ENCODE results near the gene FHAD1. TPM values are rescaled to one million over a fixed set of nuclear protein-coding genes. Genes with fewer than 3 reads are reported as not detected.
"Not testable (repeated sequence)": the region's sequence is repeated elsewhere in the genome, so short reads cannot be mapped to it uniquely, and the experiment has no call there.

The FHAD1 gene
- total RNA-seq, 4 donors from 2014 or later = 1.6 TPM; not detected in 3

DNA sequence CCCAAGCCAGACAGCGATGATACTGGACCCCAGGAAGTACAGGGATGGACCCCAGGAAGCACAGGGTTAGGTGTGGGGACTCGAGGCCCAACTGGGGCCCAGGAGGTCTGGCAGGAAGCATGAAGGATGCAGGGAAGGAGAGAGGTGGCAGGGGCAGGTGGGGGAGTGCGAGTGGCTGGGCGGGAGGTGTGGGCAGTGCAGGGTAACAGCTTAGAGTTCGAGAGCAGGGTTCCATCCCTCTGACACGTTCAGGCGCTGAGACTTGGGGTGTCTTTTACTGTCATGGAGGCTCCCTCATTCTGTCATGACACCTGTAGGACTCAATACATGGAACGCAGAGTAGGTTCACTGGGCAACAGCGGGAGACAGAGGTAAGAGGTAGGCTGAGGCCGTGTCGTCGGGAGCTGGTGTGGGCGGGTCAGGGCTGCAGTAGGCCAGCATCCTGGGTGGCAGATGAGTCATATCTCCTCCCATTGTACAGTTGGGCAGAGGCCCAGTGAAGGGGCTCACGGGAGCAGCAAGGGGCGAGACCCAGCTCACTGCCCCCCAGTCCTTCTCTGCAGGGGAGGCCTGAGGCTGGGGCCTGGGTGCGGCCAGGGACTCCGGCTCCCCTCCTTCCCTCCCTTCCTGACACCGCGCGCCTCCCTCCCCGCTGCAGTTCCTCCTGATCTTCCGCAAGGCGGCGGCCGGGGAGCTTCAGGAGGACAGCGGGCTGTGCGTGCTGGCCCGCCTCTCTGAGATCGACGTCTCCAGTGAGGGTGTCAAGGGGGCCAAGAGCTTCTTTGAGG is 179.7 kb downstream of the FHAD1 start:
- DNase-seq (ENCODE audit: low spot score in 2 of 2) = no peak
- H3K27me3 ChIP-seq = no peaks in the 10 kb centered on the region
- H3K36me3 ChIP-seq = peaks cover 43% of the 10 kb centered on the region
- no peak overlapping the region for H3K27ac ChIP-seq
- H3K4me1 ChIP-seq = peaks cover 30% of the 10 kb centered on the region
- 88% methylated on average over 28 of the region's 30 CpGs for WGBS
- TF ChIP-seq POLR2AphosphoS5 (IDR thresholded peaks at IDR 0.05) (no peak), EP300 (IDR thresholded peaks at IDR 0.05) (no peak), POLR2A (IDR thresholded peaks at IDR 0.05) (no peak)
- TF ChIP-seq, protein P1, sequence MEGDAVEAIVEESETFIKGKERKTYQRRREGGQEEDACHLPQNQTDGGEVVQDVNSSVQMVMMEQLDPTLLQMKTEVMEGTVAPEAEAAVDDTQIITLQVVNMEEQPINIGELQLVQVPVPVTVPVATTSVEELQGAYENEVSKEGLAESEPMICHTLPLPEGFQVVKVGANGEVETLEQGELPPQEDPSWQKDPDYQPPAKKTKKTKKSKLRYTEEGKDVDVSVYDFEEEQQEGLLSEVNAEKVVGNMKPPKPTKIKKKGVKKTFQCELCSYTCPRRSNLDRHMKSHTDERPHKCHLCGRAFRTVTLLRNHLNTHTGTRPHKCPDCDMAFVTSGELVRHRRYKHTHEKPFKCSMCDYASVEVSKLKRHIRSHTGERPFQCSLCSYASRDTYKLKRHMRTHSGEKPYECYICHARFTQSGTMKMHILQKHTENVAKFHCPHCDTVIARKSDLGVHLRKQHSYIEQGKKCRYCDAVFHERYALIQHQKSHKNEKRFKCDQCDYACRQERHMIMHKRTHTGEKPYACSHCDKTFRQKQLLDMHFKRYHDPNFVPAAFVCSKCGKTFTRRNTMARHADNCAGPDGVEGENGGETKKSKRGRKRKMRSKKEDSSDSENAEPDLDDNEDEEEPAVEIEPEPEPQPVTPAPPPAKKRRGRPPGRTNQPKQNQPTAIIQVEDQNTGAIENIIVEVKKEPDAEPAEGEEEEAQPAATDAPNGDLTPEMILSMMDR (IDR thresholded peaks at IDR 0.05) = no peak
- H3K9me3 ChIP-seq = no peaks in the 10 kb centered on the region
- no peak overlapping the region for H3K4me3 ChIP-seq

DNA sequence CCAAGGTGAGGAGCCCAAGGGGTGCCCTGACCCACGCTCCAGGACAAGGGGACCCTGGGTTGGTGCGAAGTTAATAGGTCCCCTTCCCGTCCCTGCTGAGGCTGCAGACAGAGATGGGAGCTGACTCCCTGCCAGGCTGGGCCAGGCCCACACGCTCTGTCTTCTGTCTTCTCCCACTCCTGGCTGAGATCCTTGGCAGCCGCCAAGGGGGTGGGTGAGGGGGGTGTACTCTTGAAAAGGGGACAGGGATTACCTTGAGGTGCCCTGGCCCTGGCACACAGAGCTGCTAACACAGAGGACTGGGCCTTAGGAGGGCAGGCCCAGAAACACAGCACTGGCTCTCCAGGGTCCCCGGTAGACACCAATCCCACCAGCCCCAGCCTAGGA is 180.2 kb downstream of the FHAD1 start:
- Histone ChIP-seq H3K9me3 (no peaks in the 10 kb centered on the region), H3K36me3 (peaks cover 43% of the 10 kb centered on the region), H3K27me3 (no peaks in the 10 kb centered on the region), H3K4me1 (peaks cover 30% of the 10 kb centered on the region), H3K4me3 (no peak overlapping the region), H3K27ac (no peak overlapping the region)
- no peak for DNase-seq (ENCODE audit: low spot score in 2 of 2)
- TF ChIP-seq, protein P1 (IDR thresholded peaks at IDR 0.05) = no peak
- no peak for TF ChIP-seq EP300 (IDR thresholded peaks at IDR 0.05)
- no peak for TF ChIP-seq POLR2A (IDR thresholded peaks at IDR 0.05)
- 72% methylated on average over 6 of the region's 6 CpGs for WGBS

DNA sequence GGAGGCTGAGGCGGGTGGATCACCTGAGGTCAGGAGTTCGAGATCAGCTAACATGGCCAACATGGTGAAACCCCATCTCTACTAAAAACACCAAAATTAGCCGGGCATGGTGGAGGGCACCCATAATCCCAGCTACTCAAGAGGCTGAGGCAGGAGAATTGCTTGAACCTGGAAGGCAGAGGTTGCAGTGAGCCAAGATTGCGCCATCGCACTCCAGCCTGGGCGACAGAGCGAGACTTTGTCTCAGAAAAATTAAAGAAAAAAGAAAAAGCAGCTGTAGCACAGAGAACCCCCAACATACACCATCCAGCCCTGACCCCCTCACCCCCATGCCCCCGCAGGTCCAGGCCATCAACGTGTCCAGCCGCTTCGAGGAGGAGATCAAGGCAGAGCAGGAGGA is 181.2 kb downstream of the FHAD1 start:
- 90% methylated on average over 11 of the region's 11 CpGs for WGBS
- Histone ChIP-seq H3K36me3 (peaks cover 43% of the 10 kb centered on the region), H3K4me1 (peaks cover 29% of the 10 kb centered on the region)
- H3K9me3 ChIP-seq; H3K27ac ChIP-seq; H3K4me3 ChIP-seq; DNase-seq (ENCODE audit: low spot score in 2 of 2); H3K27me3 ChIP-seq: not testable (repeated sequence)

DNA sequence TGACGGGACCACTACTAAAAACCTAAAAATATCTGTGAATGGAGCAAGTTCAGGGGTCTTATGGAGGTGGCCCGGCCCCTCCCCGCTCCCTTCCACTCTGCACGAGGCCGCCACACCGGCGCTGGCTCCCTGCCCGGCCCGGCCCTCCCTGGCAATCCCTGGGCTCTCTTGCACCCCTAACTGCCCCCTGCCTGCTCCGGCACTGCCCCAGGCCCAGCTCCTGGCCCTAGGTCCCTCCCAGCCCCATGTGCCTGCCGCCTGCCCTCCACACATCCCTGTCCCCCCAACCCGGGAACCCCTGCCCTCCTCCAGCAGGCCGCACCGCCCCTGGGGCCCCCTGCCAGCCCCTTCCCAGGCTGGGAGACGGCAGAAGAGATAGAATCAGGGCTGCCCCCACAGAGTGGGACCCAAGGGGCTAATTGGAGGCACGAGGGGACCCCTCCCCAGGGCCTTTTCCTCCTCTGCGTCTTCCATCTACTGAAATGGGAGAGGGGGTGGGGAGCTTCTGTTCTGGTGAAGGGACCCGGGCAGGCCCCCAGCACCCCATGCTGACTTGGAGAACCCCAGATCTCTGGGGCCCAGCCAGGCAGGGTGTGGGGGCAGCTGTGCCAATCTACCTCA is 181.9 kb downstream of the FHAD1 start:
- 90% methylated on average over 13 of the region's 18 CpGs for WGBS
- Histone ChIP-seq H3K27me3 (no peaks in the 10 kb centered on the region), H3K36me3 (peaks cover 43% of the 10 kb centered on the region), H3K9me3 (no peaks in the 10 kb centered on the region), H3K4me3 (no peak overlapping the region), H3K4me1 (peaks cover 22% of the 10 kb centered on the region), H3K27ac (no peak overlapping the region)
- no peak for DNase-seq (ENCODE audit: low spot score in 2 of 2)
- TF ChIP-seq, protein P1 (IDR thresholded peaks at IDR 0.05) = no peak
- TF ChIP-seq EP300 (IDR thresholded peaks at IDR 0.05) = no peak
- TF ChIP-seq POLR2AphosphoS5 (IDR thresholded peaks at IDR 0.05) = no peak
- TF ChIP-seq POLR2A (IDR thresholded peaks at IDR 0.05) = no peak

DNA sequence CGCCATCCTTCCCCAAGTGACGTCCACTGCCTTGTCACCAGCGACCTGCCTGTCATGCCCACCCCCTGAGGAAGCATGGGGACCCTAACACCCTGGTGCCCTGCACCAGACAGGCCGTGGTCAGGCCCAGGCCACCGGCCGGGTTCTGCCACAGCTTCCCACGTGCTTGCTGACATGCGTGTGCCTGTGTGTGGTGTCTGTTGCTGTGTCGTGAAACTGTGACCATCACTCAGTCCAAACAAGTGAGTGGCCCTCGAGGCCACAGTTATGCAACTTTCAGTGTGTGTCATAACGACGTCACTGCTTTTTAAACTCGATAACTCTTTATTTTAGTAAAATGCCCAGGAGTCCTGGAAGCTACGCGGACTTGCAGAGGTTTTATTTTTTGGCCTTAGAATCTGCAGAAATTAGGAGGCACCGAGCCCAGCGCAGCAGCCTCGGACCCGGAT is 182.7 kb downstream of the FHAD1 start:
- peaks cover 15% of the 10 kb centered on the region for H3K4me1 ChIP-seq
- TF ChIP-seq, protein P1 (IDR thresholded peaks at IDR 0.05) = no peak
- TF ChIP-seq POLR2AphosphoS5 (IDR thresholded peaks at IDR 0.05) = no peak
- no peak for TF ChIP-seq POLR2A (IDR thresholded peaks at IDR 0.05)
- no peak for TF ChIP-seq EP300 (IDR thresholded peaks at IDR 0.05)
- no peak overlapping the region for H3K4me3 ChIP-seq
- no peaks in the 10 kb centered on the region for H3K9me3 ChIP-seq
- no peaks in the 10 kb centered on the region for H3K27me3 ChIP-seq
- no peak for DNase-seq (ENCODE audit: low spot score in 2 of 2)
- peaks cover 43% of the 10 kb centered on the region for H3K36me3 ChIP-seq
- WGBS = 77% methylated on average over 18 of the region's 19 CpGs
- H3K27ac ChIP-seq = no peak overlapping the region
